HEK293 (cell line): ENCODE results near the gene CRACDL.

Source experiments
- CTCF ChIA-PET: fragments of 350-600 bp; formaldehyde crosslinking; extraction: SDS; loops from one replicate; lab custom pipeline; 2021; ENCODE audit warnings: antibody characterized with exemption; lab: Yijun Ruan, JAX
- POLR2A ChIA-PET: fragments of 300-600 bp; formaldehyde crosslinking; extraction: SDS; loops from one replicate; lab custom pipeline; 2020; ENCODE audit warnings: antibody characterized with exemption, inconsistent platforms; lab: Yijun Ruan, JAX
- H3K27ac ChIP-seq: fragments of 200-500 bp; sonication (Bioruptor generic); 2 replicates; pipeline ENCODE4 v1.5.1; 2014; ENCODE audit warnings: low read depth, low read length, control low read depth, inconsistent platforms; ENCODE audit errors: extremely low read depth
- H3K36me3 ChIP-seq, 2 experiments: fragments of 200-500 bp in 1 of 2; sonication (Bioruptor generic) in 1 of 2; 1 replicate in 1 of 2; 2 replicates in 1 of 2; pipeline ENCODE4 v1.5.1; 2014 to 2017; ENCODE audit warnings: inconsistent platforms in 2 of 2, low read length in 2 of 2; ENCODE audit not compliant: control insufficient read depth in 2 of 2, insufficient read depth in 1 of 2
- H3K4me1 ChIP-seq: fragments of 200-500 bp; sonication (Bioruptor generic); 2 replicates; pipeline ENCODE4 v1.5.1; 2014; ENCODE audit warnings: mild to moderate bottlenecking, low read length, inconsistent platforms; ENCODE audit not compliant: control insufficient read depth, insufficient read depth
- H3K4me3 ChIP-seq: 2 replicates; pipeline ENCODE4 v1.5.1; 2011; ENCODE audit warnings: low read depth, mild to moderate bottlenecking, control low read depth, low read length, moderate library complexity
- H3K9me3 ChIP-seq: fragments of 200-500 bp; sonication (Bioruptor generic); 2 replicates; pipeline ENCODE4 v1.5.1; 2014; ENCODE audit warnings: low read depth, low read length, inconsistent platforms; ENCODE audit not compliant: control insufficient read depth, insufficient read depth
- BCL11A ChIP-seq: fragments of 450-650 bp; formaldehyde crosslinking; IDR thresholded peaks from 2 replicates; pipeline ENCODE4 v1.5.1; 2016; ENCODE audit warnings: low read depth, missing biosample characterization, missing genetic modification characterization
- KLF17 ChIP-seq: fragments of 450-650 bp; formaldehyde crosslinking; IDR thresholded peaks from 2 replicates; pipeline ENCODE4 v1.5.1; 2016; ENCODE audit warnings: missing biosample characterization, missing genetic modification characterization
- MEIS1 ChIP-seq: sonication (generic); formaldehyde crosslinking; IDR thresholded peaks from 2 replicates; pipeline ENCODE4 v1.8.1; 2022; ENCODE audit warnings: missing genetic modification reagents, mild to moderate bottlenecking, borderline replicate concordance
- REPIN1 ChIP-seq: fragments of 450-650 bp; formaldehyde crosslinking; IDR thresholded peaks from 2 replicates; pipeline ENCODE4 v1.5.1; 2017; ENCODE audit warnings: missing biosample characterization, missing genetic modification characterization, low read depth
- TCF7L2 ChIP-seq: IDR thresholded peaks from 2 replicates; pipeline ENCODE4 v1.6.1; 2011; ENCODE audit warnings: low read depth, mild to moderate bottlenecking, inconsistent platforms, low read length, moderate library complexity, borderline replicate concordance
- ZBTB1 ChIP-seq: fragments of 450-650 bp; formaldehyde crosslinking; IDR thresholded peaks from 2 replicates; pipeline ENCODE4 v1.5.1; 2016; ENCODE audit warnings: missing biosample characterization, missing genetic modification characterization
- ZNF121 ChIP-seq: fragments of 450-650 bp; formaldehyde crosslinking; IDR thresholded peaks from 2 replicates; pipeline ENCODE4 v1.5.1; 2016; ENCODE audit warnings: missing biosample characterization, missing genetic modification characterization
- ZNF175 ChIP-seq: fragments of 450-650 bp; formaldehyde crosslinking; IDR thresholded peaks from 2 replicates; pipeline ENCODE4 v1.5.1; 2016; ENCODE audit warnings: missing biosample characterization, missing genetic modification characterization
- ZNF19 ChIP-seq: fragments of 450-650 bp; formaldehyde crosslinking; IDR thresholded peaks from 2 replicates; pipeline ENCODE4; 2016; ENCODE audit warnings: missing biosample characterization, missing genetic modification characterization, low read depth
- ZNF221 ChIP-seq: fragments of 450-650 bp; formaldehyde crosslinking; IDR thresholded peaks from 2 replicates; pipeline ENCODE4 v1.5.1; 2017; ENCODE audit warnings: missing biosample characterization, missing genetic modification characterization, borderline replicate concordance
- ZNF248 ChIP-seq: fragments of 450-650 bp; formaldehyde crosslinking; IDR thresholded peaks from 2 replicates; pipeline ENCODE4 v1.5.1; 2017; ENCODE audit warnings: missing biosample characterization, missing genetic modification characterization
- ZNF274 ChIP-seq, 2 experiments: fragments of 200-500 bp in 1 of 2; fragments of 450-650 bp in 1 of 2; sonication (Bioruptor generic) in 1 of 2; formaldehyde crosslinking in 1 of 2; IDR thresholded peaks; 2 replicates each; pipeline versions ENCODE4 v1.5.1 to v1.6.1; 2014 to 2016; ENCODE audit warnings: borderline replicate concordance in 1 of 2, inconsistent platforms in 1 of 2, low read length in 1 of 2, missing biosample characterization in 1 of 2, missing genetic modification characterization in 1 of 2
- ZNF354C ChIP-seq: fragments of 450-650 bp; formaldehyde crosslinking; IDR thresholded peaks from 2 replicates; pipeline ENCODE4 v1.5.1; 2016; ENCODE audit warnings: missing biosample characterization, missing genetic modification characterization, low read depth, borderline replicate concordance
- ZNF366 ChIP-seq: fragments of 450-650 bp; formaldehyde crosslinking; conservative IDR thresholded peaks from 2 replicates; pipeline ENCODE4 v1.5.1; 2016; ENCODE audit warnings: missing biosample characterization, missing genetic modification characterization
- ZNF416 ChIP-seq: fragments of 450-650 bp; formaldehyde crosslinking; IDR thresholded peaks from 2 replicates; pipeline ENCODE4 v1.5.1; 2016; ENCODE audit warnings: missing biosample characterization, missing genetic modification characterization
- ZNF48 ChIP-seq: fragments of 450-650 bp; formaldehyde crosslinking; IDR thresholded peaks from 2 replicates; pipeline ENCODE4 v1.5.1; 2016; ENCODE audit warnings: missing biosample characterization, missing genetic modification characterization
- ZNF510 ChIP-seq: fragments of 450-650 bp; formaldehyde crosslinking; IDR thresholded peaks from 2 replicates; pipeline ENCODE4 v1.5.1; 2018; ENCODE audit warnings: mild to moderate bottlenecking, missing genetic modification characterization, missing biosample characterization; ENCODE audit not compliant: insufficient replicate concordance
- ZNF548 ChIP-seq: fragments of 450-650 bp; formaldehyde crosslinking; IDR thresholded peaks from 2 replicates; pipeline ENCODE4 v1.5.1; 2016; ENCODE audit warnings: missing biosample characterization, missing genetic modification characterization
- ZNF561 ChIP-seq: fragments of 450-650 bp; IDR thresholded peaks from 2 replicates; pipeline ENCODE4 v1.5.1; 2018; ENCODE audit warnings: missing biosample characterization, missing genetic modification characterization, borderline replicate concordance
- TF ChIP-seq, protein P1 (sequence below): fragments of 450-650 bp; formaldehyde crosslinking; IDR thresholded peaks from 2 replicates; pipeline ENCODE4 v1.5.1; 2016; ENCODE audit warnings: missing biosample characterization, missing genetic modification characterization
- TF ChIP-seq, protein P2 (sequence below): fragments of 450-650 bp; formaldehyde crosslinking; IDR thresholded peaks from 2 replicates; pipeline ENCODE4 v1.5.1; 2016; ENCODE audit warnings: missing biosample characterization, missing genetic modification characterization, borderline replicate concordance
- TF ChIP-seq, protein P3 (sequence below): fragments of 450-650 bp; formaldehyde crosslinking; IDR thresholded peaks from 2 replicates; pipeline ENCODE4 v1.5.1; 2016; ENCODE audit warnings: missing biosample characterization, missing genetic modification characterization

CRACDL gene

DNA sequence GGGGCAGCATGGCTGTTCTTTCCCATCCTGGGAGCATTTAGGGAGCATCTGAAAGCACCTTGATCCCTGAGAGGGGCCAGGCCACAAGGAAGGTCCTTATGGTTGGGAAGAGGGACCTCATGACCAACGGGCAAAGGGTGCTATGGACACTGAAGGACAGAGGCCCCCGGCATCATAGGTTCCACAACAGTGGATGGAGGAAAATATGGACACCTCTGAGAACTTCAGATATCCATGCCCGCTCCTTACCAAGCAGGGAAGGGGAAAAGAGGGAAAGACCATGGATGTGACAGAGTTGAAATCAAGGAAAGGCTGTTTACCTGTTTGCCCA, 111.0 kb downstream of the CRACDL start:
- CTCF ChIA-PET, result interaction anchor here (0.7 kb wide), 1 partner anchor 176 kb away, joined by 3 read pairs; no protein-coding TSS in a partner anchor
- no peaks in the 10 kb centered on the region for H3K9me3 ChIP-seq
- POLR2A ChIA-PET, result no interaction called here
- no peaks in the 10 kb centered on the region for H3K4me1 ChIP-seq
- no peaks in the 10 kb centered on the region for H3K36me3 ChIP-seq
- TF ChIP-seq ZNF19 (no peak), KLF17 (tag by site-specific recombination) (no peak), ZNF510 (tag by site-specific recombination) (no peak), ZNF416 (tag by site-specific recombination) (no peak), ZNF175 (no peak), ZBTB1 (tag by site-specific recombination) (no peak), ZNF561 (tag by site-specific recombination) (no peak), TCF7L2 (no peak), ZNF354C (tag by site-specific recombination) (no peak), ZNF248 (tag by site-specific recombination) (no peak), MEIS1 (CRISPR knock-in tag) (no peak), ZNF548 (no peak)
- TF ChIP-seq, protein P1, sequence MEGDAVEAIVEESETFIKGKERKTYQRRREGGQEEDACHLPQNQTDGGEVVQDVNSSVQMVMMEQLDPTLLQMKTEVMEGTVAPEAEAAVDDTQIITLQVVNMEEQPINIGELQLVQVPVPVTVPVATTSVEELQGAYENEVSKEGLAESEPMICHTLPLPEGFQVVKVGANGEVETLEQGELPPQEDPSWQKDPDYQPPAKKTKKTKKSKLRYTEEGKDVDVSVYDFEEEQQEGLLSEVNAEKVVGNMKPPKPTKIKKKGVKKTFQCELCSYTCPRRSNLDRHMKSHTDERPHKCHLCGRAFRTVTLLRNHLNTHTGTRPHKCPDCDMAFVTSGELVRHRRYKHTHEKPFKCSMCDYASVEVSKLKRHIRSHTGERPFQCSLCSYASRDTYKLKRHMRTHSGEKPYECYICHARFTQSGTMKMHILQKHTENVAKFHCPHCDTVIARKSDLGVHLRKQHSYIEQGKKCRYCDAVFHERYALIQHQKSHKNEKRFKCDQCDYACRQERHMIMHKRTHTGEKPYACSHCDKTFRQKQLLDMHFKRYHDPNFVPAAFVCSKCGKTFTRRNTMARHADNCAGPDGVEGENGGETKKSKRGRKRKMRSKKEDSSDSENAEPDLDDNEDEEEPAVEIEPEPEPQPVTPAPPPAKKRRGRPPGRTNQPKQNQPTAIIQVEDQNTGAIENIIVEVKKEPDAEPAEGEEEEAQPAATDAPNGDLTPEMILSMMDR (tag by site-specific recombination), result no peak
- TF ChIP-seq, protein P2, sequence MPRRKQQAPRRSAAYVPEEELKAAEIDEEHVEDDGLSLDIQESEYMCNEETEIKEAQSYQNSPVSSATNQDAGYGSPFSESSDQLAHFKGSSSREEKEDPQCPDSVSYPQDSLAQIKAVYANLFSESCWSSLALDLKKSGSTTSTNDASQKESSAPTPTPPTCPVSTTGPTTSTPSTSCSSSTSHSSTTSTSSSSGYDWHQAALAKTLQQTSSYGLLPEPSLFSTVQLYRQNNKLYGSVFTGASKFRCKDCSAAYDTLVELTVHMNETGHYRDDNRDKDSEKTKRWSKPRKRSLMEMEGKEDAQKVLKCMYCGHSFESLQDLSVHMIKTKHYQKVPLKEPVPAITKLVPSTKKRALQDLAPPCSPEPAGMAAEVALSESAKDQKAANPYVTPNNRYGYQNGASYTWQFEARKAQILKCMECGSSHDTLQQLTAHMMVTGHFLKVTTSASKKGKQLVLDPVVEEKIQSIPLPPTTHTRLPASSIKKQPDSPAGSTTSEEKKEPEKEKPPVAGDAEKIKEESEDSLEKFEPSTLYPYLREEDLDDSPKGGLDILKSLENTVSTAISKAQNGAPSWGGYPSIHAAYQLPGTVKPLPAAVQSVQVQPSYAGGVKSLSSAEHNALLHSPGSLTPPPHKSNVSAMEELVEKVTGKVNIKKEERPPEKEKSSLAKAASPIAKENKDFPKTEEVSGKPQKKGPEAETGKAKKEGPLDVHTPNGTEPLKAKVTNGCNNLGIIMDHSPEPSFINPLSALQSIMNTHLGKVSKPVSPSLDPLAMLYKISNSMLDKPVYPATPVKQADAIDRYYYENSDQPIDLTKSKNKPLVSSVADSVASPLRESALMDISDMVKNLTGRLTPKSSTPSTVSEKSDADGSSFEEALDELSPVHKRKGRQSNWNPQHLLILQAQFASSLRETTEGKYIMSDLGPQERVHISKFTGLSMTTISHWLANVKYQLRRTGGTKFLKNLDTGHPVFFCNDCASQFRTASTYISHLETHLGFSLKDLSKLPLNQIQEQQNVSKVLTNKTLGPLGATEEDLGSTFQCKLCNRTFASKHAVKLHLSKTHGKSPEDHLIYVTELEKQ (tag by site-specific recombination), result no peak
- no peak overlapping the region for H3K27ac ChIP-seq
- H3K4me3 ChIP-seq, result no peak overlapping the region

DNA sequence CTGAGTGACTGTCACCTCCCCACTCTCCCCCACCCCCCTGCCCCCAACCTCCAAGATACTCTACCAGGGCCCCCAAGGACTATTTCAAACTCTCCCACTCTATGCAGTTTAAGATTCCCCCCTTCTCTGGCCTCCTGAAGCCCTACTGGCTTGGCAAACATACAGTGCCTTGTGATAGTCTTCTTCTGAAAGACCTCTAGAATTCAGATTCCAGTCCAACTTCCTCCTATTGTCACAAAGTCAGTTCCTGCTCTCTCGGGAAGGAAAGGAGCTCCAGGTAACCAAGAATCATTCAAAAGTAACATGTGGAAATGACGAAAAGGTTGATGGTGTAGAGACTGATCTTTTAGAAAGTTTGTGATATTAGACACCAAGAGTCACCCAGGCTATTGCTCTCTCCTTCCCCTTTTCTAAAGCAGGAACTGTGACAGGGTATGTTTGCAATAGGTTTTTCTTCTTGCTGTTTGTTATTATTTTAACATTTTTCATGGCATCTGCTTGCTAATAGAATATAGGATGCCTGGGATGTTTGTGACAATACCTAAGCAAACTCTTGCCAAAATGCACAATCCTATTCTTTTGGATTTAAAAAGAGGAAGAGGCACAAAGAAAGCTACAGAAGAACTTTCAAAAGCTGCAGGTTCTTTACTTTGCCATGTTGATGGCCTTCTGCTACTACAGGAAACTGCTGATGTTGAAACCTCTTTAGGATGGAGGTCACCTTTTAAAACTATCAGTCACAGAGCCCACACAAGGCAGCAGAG, 111.6 kb downstream of the CRACDL start:
- H3K4me3 ChIP-seq, result no peak overlapping the region
- ChIA-PET CTCF (interaction anchor here (0.6 to 0.7 kb wide), 2 partner anchors 176 to 1726 kb away, joined by 3 read pairs; no protein-coding TSS in a partner anchor), POLR2A (no interaction called here)
- TF ChIP-seq BCL11A (tag by site-specific recombination), result no peak
- no peak for TF ChIP-seq REPIN1
- no peak for TF ChIP-seq ZNF366 (tag by site-specific recombination)
- no peak for TF ChIP-seq ZNF221 (tag by site-specific recombination)
- TF ChIP-seq ZNF121 (tag by site-specific recombination), result no peak
- no peak for TF ChIP-seq ZNF48 (tag by site-specific recombination)
- no peak for TF ChIP-seq ZNF274 (IDR thresholded peaks at IDR 0.05; ENCODE audit: low read length)
- TF ChIP-seq ZNF274 (tag by site-specific recombination; IDR thresholded peaks at IDR 0.05; ENCODE audit: borderline replicate concordance), result no peak
- TF ChIP-seq TCF7L2, result no peak
- TF ChIP-seq, protein P3, sequence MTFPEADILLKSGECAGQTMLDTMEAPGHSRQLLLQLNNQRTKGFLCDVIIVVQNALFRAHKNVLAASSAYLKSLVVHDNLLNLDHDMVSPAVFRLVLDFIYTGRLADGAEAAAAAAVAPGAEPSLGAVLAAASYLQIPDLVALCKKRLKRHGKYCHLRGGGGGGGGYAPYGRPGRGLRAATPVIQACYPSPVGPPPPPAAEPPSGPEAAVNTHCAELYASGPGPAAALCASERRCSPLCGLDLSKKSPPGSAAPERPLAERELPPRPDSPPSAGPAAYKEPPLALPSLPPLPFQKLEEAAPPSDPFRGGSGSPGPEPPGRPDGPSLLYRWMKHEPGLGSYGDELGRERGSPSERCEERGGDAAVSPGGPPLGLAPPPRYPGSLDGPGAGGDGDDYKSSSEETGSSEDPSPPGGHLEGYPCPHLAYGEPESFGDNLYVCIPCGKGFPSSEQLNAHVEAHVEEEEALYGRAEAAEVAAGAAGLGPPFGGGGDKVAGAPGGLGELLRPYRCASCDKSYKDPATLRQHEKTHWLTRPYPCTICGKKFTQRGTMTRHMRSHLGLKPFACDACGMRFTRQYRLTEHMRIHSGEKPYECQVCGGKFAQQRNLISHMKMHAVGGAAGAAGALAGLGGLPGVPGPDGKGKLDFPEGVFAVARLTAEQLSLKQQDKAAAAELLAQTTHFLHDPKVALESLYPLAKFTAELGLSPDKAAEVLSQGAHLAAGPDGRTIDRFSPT (tag by site-specific recombination), result no peak
- H3K27ac ChIP-seq, result no peak overlapping the region
- H3K4me1 ChIP-seq, result no peaks in the 10 kb centered on the region
- H3K36me3 ChIP-seq, result no peaks in the 10 kb centered on the region
- H3K9me3 ChIP-seq, result no peaks in the 10 kb centered on the region
